K562 (cell line): ENCODE results near the gene CCDC68. TPM values are rescaled to one million over a fixed set of nuclear protein-coding genes. Genes with fewer than 3 reads are reported as not detected.

Experiments
- ATAC-seq: fragments of 200-7000 bp; cut with Tn5 transposase; 3 replicates; pipeline ENCODE4 v1.9.1; 2020; ENCODE audit warnings: moderate library complexity
- BruUV-seq: library from RNA; stranded (reverse); fragments of 400-500 nt; replicated peaks from 2 replicates; lab custom pipeline; 2021; lab: Mats Ljungman, UMichigan
- CTCF ChIA-PET: fragments of 300-600 bp; formaldehyde crosslinking; extraction: SDS; loops from one replicate; lab custom pipeline; 2021; ENCODE audit warnings: low intra/inter-chr PET ratio; lab: Yijun Ruan, JAX
- POLR2A ChIA-PET: fragments of 300-600, 350-650 bp; sonication (Branson Sonifier 250); formaldehyde crosslinking; extraction: SDS; loops from one replicate; lab custom pipeline; 2021; ENCODE audit warnings: antibody characterized with exemption, inconsistent platforms; lab: Yijun Ruan, JAX
- DNase-seq, 4 experiments: peaks; one replicate each; pipeline versions ENCODE4 v3.0.0 to v3.0.0-alpha.2; 2011 to 2018; ENCODE audit warnings: low spot score in 3 of 4, mixed read lengths in 3 of 4; ENCODE audit errors: extremely low read depth in 1 of 4
- FAIRE-seq: peaks from 2 replicates; lab custom pipeline; 2011; peaks lifted over from hg19 to GRCh38; lab: Jason Lieb, UNC
- H2AFZ ChIP-seq: 2 replicates; pipeline ENCODE4 v1.6.0; 2011; ENCODE audit warnings: low read depth, low read length, control low read depth, inconsistent platforms
- H3K27ac ChIP-seq: fragments of 200-600 bp; 3 replicates; pipeline ENCODE4 v1.8.0; 2011; ENCODE audit warnings: low read depth, mild to moderate bottlenecking, control low read depth, inconsistent platforms, low read length, moderate library complexity, mixed read lengths; ENCODE audit errors: extremely low read depth
- H3K27me3 ChIP-seq, 2 experiments: fragments of 300-600 bp in 1 of 2; 2 replicates in 1 of 2; 3 replicates in 1 of 2; pipeline versions ENCODE4 v1.6.0 to v1.8.0; 2011; ENCODE audit warnings: inconsistent platforms in 2 of 2, low read length in 2 of 2, mild to moderate bottlenecking in 1 of 2, mixed read lengths in 1 of 2, moderate library complexity in 1 of 2; ENCODE audit not compliant: control insufficient read depth in 2 of 2, insufficient read depth in 2 of 2
- H3K36me3 ChIP-seq: fragments of 300-600 bp; 3 replicates; pipeline ENCODE4 v1.8.0; 2011; ENCODE audit warnings: mild to moderate bottlenecking, low read length, inconsistent platforms; ENCODE audit not compliant: control insufficient read depth, insufficient read depth
- H3K4me1 ChIP-seq, 2 experiments: fragments of 200-600 bp in 1 of 2; replicated peaks in 1 of 2; 2 replicates in 1 of 2; 3 replicates in 1 of 2; pipeline versions ENCODE4 v1.5.1 to v1.8.0; 2011; ENCODE audit warnings: inconsistent platforms in 2 of 2, low read length in 2 of 2, mild to moderate bottlenecking in 1 of 2, mixed read lengths in 1 of 2, moderate library complexity in 1 of 2; ENCODE audit not compliant: control insufficient read depth in 2 of 2, insufficient read depth in 2 of 2
- H3K4me2 ChIP-seq: 2 replicates; pipeline ENCODE4 v1.6.1; 2011; ENCODE audit warnings: low read length, control low read depth, inconsistent platforms, mixed read lengths; ENCODE audit not compliant: insufficient read depth
- H3K4me3 ChIP-seq: fragments of 200-600 bp; sonication (generic), shearing (Covaris generic); 2 replicates; pipeline ENCODE4 v1.5.1; 2016; ENCODE audit warnings: control low read depth, inconsistent platforms
- H3K79me2 ChIP-seq: fragments of 200-600 bp; 3 replicates; pipeline ENCODE4 v1.8.0; 2011; ENCODE audit warnings: low read length, inconsistent platforms; ENCODE audit not compliant: control insufficient read depth, insufficient read depth
- H3K9ac ChIP-seq, 2 experiments: 2 replicates each; pipeline versions ENCODE4 v1.6.0 to v1.6.1; 2011; ENCODE audit warnings: low read depth in 2 of 2, low read length in 2 of 2, control low read depth in 1 of 2, inconsistent platforms in 1 of 2, mild to moderate bottlenecking in 1 of 2, mixed read lengths in 1 of 2; ENCODE audit not compliant: insufficient read depth in 1 of 2
- H3K9me1 ChIP-seq: one replicate; pipeline ENCODE4 v1.6.0; 2011; ENCODE audit warnings: inconsistent platforms, mild to moderate bottlenecking, low read length, moderate library complexity; ENCODE audit not compliant: control insufficient read depth, insufficient read depth
- H3K9me3 ChIP-seq: replicated peaks from 2 replicates; pipeline ENCODE4 v1.5.1; 2011; ENCODE audit warnings: low read depth, low read length, inconsistent platforms; ENCODE audit not compliant: control insufficient read depth, insufficient read depth
- H4K20me1 ChIP-seq: replicated peaks from 2 replicates; pipeline ENCODE4 v1.6.1; 2011; ENCODE audit warnings: low read length, inconsistent platforms, mixed read lengths; ENCODE audit not compliant: control insufficient read depth, insufficient read depth
- ATF1 ChIP-seq, 2 experiments: fragments of 450-650 bp in 1 of 2; IDR thresholded peaks; 2 replicates each; pipeline ENCODE4 v1.6.1; 2016; ENCODE audit warnings: missing compliant biosample characterization in 1 of 2, missing genetic modification characterization in 1 of 2
- BRD9 ChIP-seq: fragments of 450-650 bp; IDR thresholded peaks from 2 replicates; pipeline ENCODE4 v1.6.1; 2018; ENCODE audit warnings: low read depth; ENCODE audit not compliant: partially characterized antibody
- ILF3 ChIP-seq: fragments of 450-650 bp; IDR thresholded peaks from 2 replicates; pipeline ENCODE4 v1.6.1; 2018; ENCODE audit warnings: antibody characterized with exemption, mild to moderate bottlenecking, moderate library complexity, borderline replicate concordance
- PML ChIP-seq: IDR thresholded peaks from 2 replicates; pipeline ENCODE4 v1.6.1; 2012; ENCODE audit warnings: low read length, inconsistent platforms
- SMARCE1 ChIP-seq: fragments of 450-650 bp; IDR thresholded peaks from 2 replicates; pipeline ENCODE4 v1.7.1; 2016; ENCODE audit warnings: mild to moderate bottlenecking
- whole genome bisulfite sequencing: fragments of 100-300 bp; shearing (Covaris generic); methylation state at CpG from one replicate; pipeline ENCODE4 v1.1.6; 2016; ENCODE audit warnings: low coverage, mixed read lengths; ENCODE audit not compliant: insufficient coverage; ENCODE audit errors: missing lambda C conversion rate; 5-methylcytosine and 5-hydroxymethylcytosine counted together
- in situ Hi-C: fragments of 300-500 bp; cut with MboI; formaldehyde crosslinking; loops from 4 replicates; pipeline ENCODE4 v1.15.0; 2018; ENCODE audit warnings: inconsistent platforms, mixed read lengths
- intact Hi-C: fragments of 100-400 bp; cut with micrococcal nuclease; formaldehyde crosslinking; loops from 2 replicates; pipeline ENCODE4 v1.14.2; 2022
- polyA plus RNA-seq, 8 experiments: library from polyadenylated mRNA; depleted of rRNA in 4 of 8; stranded (reverse) in 5 of 8; unstranded in 3 of 8; fragments of >200 nt; fragmentation: Nextera tagmentation in 2 of 8; fragmentation: Illumina TruSeq in 1 of 8; extraction: Ambion mirVana in 2 of 8; extraction: Trizol in 1 of 8; gene quantifications; 2 replicates each; pipeline versions ENCODE4 v1.2.1 to v1.2.3, GENCODE V29; 2011 to 2014; ENCODE audit warnings: inconsistent platforms in 1 of 8, missing spikeins in 1 of 8
- total RNA-seq, 7 experiments: library from RNA; depleted of rRNA in 6 of 7; stranded (reverse); fragments of >200 nt in 6 of 7; fragmentation: Illumina TruSeq in 2 of 7; extraction: Trizol in 2 of 7; gene quantifications; 2 replicates each; pipeline versions ENCODE4 v1.2.1 to v1.2.3, GENCODE V29; 2011 to 2021; ENCODE audit warnings: low replicate concordance in 1 of 7
- TF ChIP-seq, protein P1 (sequence below): sonication (generic); formaldehyde crosslinking; IDR thresholded peaks from 2 replicates; pipeline ENCODE4 v1.8.1; 2023; ENCODE audit warnings: mild to moderate bottlenecking, missing genetic modification reagents

CCDC68 gene
- total and polyA plus RNA-seq, 9 of the 15 experiments (the other 6 are each of a cell fraction or from before 2014, with no cell fraction given): 0.28 to 4.5 (median 1.4) TPM

DNA sequence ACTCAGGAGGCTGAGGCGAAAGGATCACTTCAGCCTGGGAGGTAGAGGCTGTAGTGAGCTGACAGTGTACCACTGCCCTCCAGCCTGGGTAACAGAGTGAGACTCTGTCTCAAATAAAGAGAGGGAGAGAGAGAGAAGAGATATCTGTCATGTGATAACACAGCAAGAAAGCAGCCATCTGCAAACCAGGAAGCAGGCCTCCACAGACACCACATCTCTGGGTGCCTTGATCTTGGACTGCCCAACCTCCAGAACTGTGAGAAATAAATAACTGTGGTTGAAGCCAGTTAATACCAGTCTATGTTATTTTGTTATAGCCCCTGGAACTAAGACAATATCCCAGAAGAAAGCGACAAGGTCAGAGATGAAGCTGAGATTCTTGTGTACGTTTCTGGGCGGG, 2.6 kb upstream of the CCDC68 start (continued):
- TF ChIP-seq SMARCE1 (no peak), BRD9 (no peak)

DNA sequence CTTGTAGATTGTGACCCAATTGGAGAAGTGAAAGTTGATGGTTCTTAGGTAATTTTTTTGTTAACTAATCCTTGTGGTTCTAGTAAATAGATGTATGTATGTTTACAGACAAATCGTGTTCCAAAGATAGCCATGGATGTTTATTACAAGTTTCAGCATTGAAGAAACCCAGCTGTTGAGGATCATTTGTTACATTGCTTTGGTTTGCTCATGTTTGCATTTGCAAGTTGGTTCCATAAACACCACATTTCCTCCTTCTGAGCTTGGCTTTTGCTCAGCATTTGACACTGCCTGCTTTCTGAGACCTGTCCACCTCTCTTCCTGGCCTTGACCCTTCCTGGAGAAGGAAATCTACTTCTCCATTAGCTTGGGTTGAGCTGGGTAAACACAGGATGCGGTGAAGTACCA, 1.8 kb upstream of the CCDC68 start:
- Histone ChIP-seq H3K4me2 (no peak overlapping the region), H3K79me2 (no peaks in the 10 kb centered on the region), H2AFZ (no peak overlapping the region), H3K4me3 (no peak overlapping the region), H3K36me3 (no peaks in the 10 kb centered on the region), H3K9ac (no peak overlapping the region), H3K9me3 (no peaks in the 10 kb centered on the region)
- intact Hi-C loops: no loop called here
- no peak for ATAC-seq
- DNase-seq: no peak
- TF ChIP-seq, protein P1, sequence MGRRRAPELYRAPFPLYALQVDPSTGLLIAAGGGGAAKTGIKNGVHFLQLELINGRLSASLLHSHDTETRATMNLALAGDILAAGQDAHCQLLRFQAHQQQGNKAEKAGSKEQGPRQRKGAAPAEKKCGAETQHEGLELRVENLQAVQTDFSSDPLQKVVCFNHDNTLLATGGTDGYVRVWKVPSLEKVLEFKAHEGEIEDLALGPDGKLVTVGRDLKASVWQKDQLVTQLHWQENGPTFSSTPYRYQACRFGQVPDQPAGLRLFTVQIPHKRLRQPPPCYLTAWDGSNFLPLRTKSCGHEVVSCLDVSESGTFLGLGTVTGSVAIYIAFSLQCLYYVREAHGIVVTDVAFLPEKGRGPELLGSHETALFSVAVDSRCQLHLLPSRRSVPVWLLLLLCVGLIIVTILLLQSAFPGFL (CRISPR knock-in tag): no peak
- TF ChIP-seq ILF3: no peak
- no peak for TF ChIP-seq ATF1 (CRISPR knock-in tag; IDR thresholded peaks at IDR 0.05)
- TF ChIP-seq ATF1 (tag; IDR thresholded peaks at IDR 0.05): no peak
- no peak for TF ChIP-seq PML
- TF ChIP-seq, all 486 proteins: peak for 0
- Histone ChIP-seq H3K4me1 (peaks cover 0 to 5% of the 10 kb centered on the region in 2 experiments; a peak in 2 of 5 replicates), H3K9me1 (no peaks in the 10 kb centered on the region), H4K20me1 (no peaks in the 10 kb centered on the region), H3K27ac (no peak overlapping the region), H3K27me3 (no peaks in the 10 kb centered on the region)
- 18% methylated on average over 2 of the region's 2 CpGs for WGBS
- ChIA-PET POLR2A (no interaction called here), CTCF (no interaction called here)
- FAIRE-seq: no peak
- BruUV-seq: no TSS peak
- in situ Hi-C loops: no loop called here
